HepG2 (cell line): ENCODE data around the gene CD1B. TPM values are rescaled to one million over a fixed set of nuclear protein-coding genes. Genes with fewer than 3 reads are reported as not detected.

Experiments
- ATAC-seq: fragments of 200-7000 bp; cut with Tn5 transposase; 3 replicates; pipeline ENCODE4 v1.9.1; 2020; ENCODE audit warnings: mild to moderate bottlenecking, moderate library complexity
- BruUV-seq: library from RNA; stranded (reverse); fragments of 400-500 nt; replicated peaks from 2 replicates; lab custom pipeline; 2021; lab: Mats Ljungman, UMichigan
- CTCF ChIA-PET: fragments of 300-600 bp; formaldehyde crosslinking; extraction: SDS; loops from one replicate; lab custom pipeline; 2021; ENCODE audit warnings: low total read pairs, inconsistent platforms, low intra/inter-chr PET ratio; lab: Yijun Ruan, JAX
- POLR2A ChIA-PET: fragments of 350-600 bp; sonication (Branson Sonifier 250); formaldehyde crosslinking; loops from one replicate; lab custom pipeline; 2020; ENCODE audit warnings: antibody characterized with exemption, inconsistent platforms; lab: Yijun Ruan, JAX
- DNase-seq: peaks from one replicate; pipeline ENCODE4 v3.0.0-alpha.2; 2015; ENCODE audit warnings: low spot score
- FAIRE-seq: peaks from 3 replicates; lab custom pipeline; 2011; peaks lifted over from hg19 to GRCh38; lab: Jason Lieb, UNC
- H2AFZ ChIP-seq: one replicate; pipeline ENCODE4 v1.6.1; 2011; ENCODE audit warnings: low read length, inconsistent platforms
- H3K27ac ChIP-seq: fragments of 300-600 bp; 3 replicates; pipeline ENCODE4 v1.8.0; 2011; ENCODE audit warnings: mixed run types, mild to moderate bottlenecking, mixed read lengths, low read length, inconsistent platforms; ENCODE audit not compliant: insufficient read depth; ENCODE audit errors: extremely low read length
- H3K27me3 ChIP-seq, 2 experiments: fragments of 200-600 bp in 1 of 2; 2 replicates in 1 of 2; 3 replicates in 1 of 2; pipeline versions ENCODE4 v1.6.0 to v1.8.0; 2011; ENCODE audit warnings: low read length in 2 of 2, mild to moderate bottlenecking in 2 of 2, moderate library complexity in 2 of 2, inconsistent platforms in 1 of 2; ENCODE audit not compliant: insufficient read depth in 2 of 2, control insufficient read depth in 1 of 2
- H3K36me3 ChIP-seq, 2 experiments: fragments of 200-600 bp in 1 of 2; replicated peaks in 1 of 2; 2 replicates in 1 of 2; 3 replicates in 1 of 2; pipeline versions ENCODE4 v1.5.1 to v1.8.0; 2011; ENCODE audit warnings: low read length in 2 of 2, inconsistent platforms in 1 of 2; ENCODE audit not compliant: insufficient read depth in 2 of 2, control insufficient read depth in 1 of 2
- H3K4me1 ChIP-seq: 2 replicates; pipeline ENCODE4 v1.5.1; 2012; ENCODE audit warnings: low read length, inconsistent platforms; ENCODE audit not compliant: insufficient read depth
- H3K4me2 ChIP-seq: 2 replicates; pipeline ENCODE4 v1.6.0; 2011; ENCODE audit warnings: low read depth, low read length, inconsistent platforms
- H3K4me3 ChIP-seq, 3 experiments: fragments of 200-600 bp in 1 of 3; sonication (generic), shearing (Covaris generic) in 1 of 3; replicated peaks in 1 of 3; 2 replicates each; pipeline ENCODE4 v1.5.1; 2011 to 2016; ENCODE audit warnings: low read length in 3 of 3, inconsistent platforms in 2 of 3, low read depth in 2 of 3, mild to moderate bottlenecking in 2 of 3, control low read depth in 1 of 3, mixed read lengths in 1 of 3; ENCODE audit not compliant: insufficient read depth in 1 of 3
- H3K79me2 ChIP-seq: one replicate; pipeline ENCODE4 v1.6.1; 2011; ENCODE audit warnings: low read length, inconsistent platforms; ENCODE audit not compliant: insufficient read depth
- H3K9ac ChIP-seq: 2 replicates; pipeline ENCODE4 v1.6.0; 2011; ENCODE audit warnings: mild to moderate bottlenecking, low read depth, low read length, inconsistent platforms; ENCODE audit not compliant: insufficient read depth
- H3K9me3 ChIP-seq: 2 replicates; pipeline ENCODE4 v1.5.1; 2012; ENCODE audit warnings: mild to moderate bottlenecking, low read length
- H4K20me1 ChIP-seq: 2 replicates; pipeline ENCODE4 v1.6.0; 2011; ENCODE audit warnings: inconsistent platforms, mild to moderate bottlenecking, low read length, moderate library complexity; ENCODE audit not compliant: insufficient read depth
- CEBPB ChIP-seq: IDR thresholded peaks from 2 replicates; pipeline ENCODE4 v1.6.1; 2011; ENCODE audit warnings: low read depth, low read length, improper control_type of control experiment, borderline replicate concordance
- FOXJ3 ChIP-seq: sonication (generic); formaldehyde crosslinking; IDR thresholded peaks from 2 replicates; pipeline ENCODE4 v1.4.0; 2020; ENCODE audit warnings: missing genetic modification reagents, mild to moderate bottlenecking, borderline replicate concordance
- MED8 ChIP-seq: sonication (generic); formaldehyde crosslinking; IDR thresholded peaks from 2 replicates; pipeline ENCODE4 v1.8.1; 2023; ENCODE audit warnings: mild to moderate bottlenecking, missing genetic modification reagents; ENCODE audit not compliant: insufficient replicate concordance
- MLXIP ChIP-seq: sonication (generic); formaldehyde crosslinking; IDR thresholded peaks from 2 replicates; pipeline ENCODE4 v1.9.0; 2021; ENCODE audit warnings: missing genetic modification reagents, borderline replicate concordance
- PLRG1 ChIP-seq: fragments of 450-650 bp; conservative IDR thresholded peaks from 2 replicates; pipeline ENCODE4 v1.6.1; 2016
- POLR2AphosphoS2 ChIP-seq: IDR thresholded peaks from 2 replicates; pipeline ENCODE4 v1.6.1; 2011; ENCODE audit warnings: low read depth, low read length, improper control_type of control experiment
- ZNF263 ChIP-seq: sonication (generic); formaldehyde crosslinking; IDR thresholded peaks from 2 replicates; pipeline ENCODE4 v1.4.0; 2020; ENCODE audit warnings: missing genetic modification reagents
- ZNF83 ChIP-seq: sonication (generic); formaldehyde crosslinking; IDR thresholded peaks from 2 replicates; pipeline ENCODE4 v1.4.0; 2020; ENCODE audit warnings: missing genetic modification reagents, mild to moderate bottlenecking, borderline replicate concordance
- WGBS: methylation state at CpG from one replicate; pipeline ENCODE4 v1.1.6; 2017; ENCODE audit warnings: low lambda C conversion rate; 5-methylcytosine and 5-hydroxymethylcytosine counted together
- in situ Hi-C: cut with HindIII; loops from 2 replicates; pipeline ENCODE4 v1.10.0; 2017; ENCODE audit warnings: low pct_unique_long_range_greater_than_20kb; ENCODE audit not compliant: extremely low pct_ligation_motif_present
- intact Hi-C: fragments of 100-400 bp; cut with micrococcal nuclease; formaldehyde crosslinking; loops from one replicate; pipeline ENCODE4 v1.10.0; 2022; ENCODE audit not compliant: unreplicated experiment
- polyA plus RNA-seq, 8 experiments: library from polyadenylated mRNA; depleted of rRNA in 3 of 8; stranded (reverse) in 7 of 8; unstranded in 1 of 8; fragments of >200 nt; fragmentation: Illumina TruSeq in 4 of 8; extraction: Trizol in 4 of 8; gene quantifications; 2 replicates each; pipeline versions ENCODE4 v1.2.1 to v1.2.3, GENCODE V29; 2011 to 2016; ENCODE audit warnings: low read depth in 4 of 8, missing spikeins in 1 of 8, mixed read lengths in 1 of 8; ENCODE audit not compliant: insufficient read depth in 1 of 8
- total RNA-seq, 5 experiments: library from RNA; depleted of rRNA; stranded (reverse); fragments of >200 nt; fragmentation: Illumina TruSeq; extraction: Trizol; gene quantifications; 2 replicates each; pipeline ENCODE4 v1.2.3, GENCODE V29; 2016; ENCODE audit warnings: low read depth in 1 of 5
- TF ChIP-seq, protein P1 (sequence below): sonication (generic); formaldehyde crosslinking; IDR thresholded peaks from 2 replicates; pipeline ENCODE4 v1.8.0; 2022; ENCODE audit warnings: low read depth, missing genetic modification reagents
- TF ChIP-seq, protein P2 (sequence below): sonication (generic); formaldehyde crosslinking; conservative IDR thresholded peaks from 2 replicates; pipeline ENCODE4 v1.5.0; 2020; ENCODE audit warnings: missing genetic modification reagents

The CD1B gene
- total and polyA plus RNA-seq, 2 of the 13 experiments (the other 11 are each of a cell fraction or from before 2014, with no cell fraction given), result not detected

GRCh38 chr1:158371188-158371953, 40.0 kb upstream of the CD1B start:
- POLR2A ChIA-PET, result no interaction called here
- FAIRE-seq (no peak), ATAC-seq (no peak)

More at GRCh38 chr1:158371188-158371953, 40.0 kb upstream of the CD1B start:
- H3K4me1 ChIP-seq, result no peaks in the 10 kb centered on the region
- H3K4me2 ChIP-seq, result no peak overlapping the region
- TF ChIP-seq FOXJ3 (CRISPR knock-in tag), result no peak
- no peak for TF ChIP-seq CEBPB
- TF ChIP-seq POLR2AphosphoS2, result no peak
- TF ChIP-seq, protein P1, sequence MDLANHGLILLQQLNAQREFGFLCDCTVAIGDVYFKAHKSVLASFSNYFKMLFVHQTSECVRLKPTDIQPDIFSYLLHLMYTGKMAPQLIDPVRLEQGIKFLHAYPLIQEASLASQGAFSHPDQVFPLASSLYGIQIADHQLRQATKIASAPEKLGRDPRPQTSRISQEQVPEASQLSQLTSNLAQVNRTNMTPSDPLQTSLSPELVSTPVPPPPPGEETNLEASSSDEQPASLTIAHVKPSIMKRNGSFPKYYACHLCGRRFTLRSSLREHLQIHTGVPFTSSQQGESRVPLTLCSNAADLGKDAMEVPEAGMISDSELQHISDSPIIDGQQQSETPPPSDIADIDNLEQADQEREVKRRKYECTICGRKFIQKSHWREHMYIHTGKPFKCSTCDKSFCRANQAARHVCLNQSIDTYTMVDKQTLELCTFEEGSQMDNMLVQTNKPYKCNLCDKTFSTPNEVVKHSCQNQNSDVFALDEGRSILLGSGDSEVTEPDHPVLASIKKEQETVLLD (CRISPR knock-in tag), result no peak
- TF ChIP-seq, protein P2, sequence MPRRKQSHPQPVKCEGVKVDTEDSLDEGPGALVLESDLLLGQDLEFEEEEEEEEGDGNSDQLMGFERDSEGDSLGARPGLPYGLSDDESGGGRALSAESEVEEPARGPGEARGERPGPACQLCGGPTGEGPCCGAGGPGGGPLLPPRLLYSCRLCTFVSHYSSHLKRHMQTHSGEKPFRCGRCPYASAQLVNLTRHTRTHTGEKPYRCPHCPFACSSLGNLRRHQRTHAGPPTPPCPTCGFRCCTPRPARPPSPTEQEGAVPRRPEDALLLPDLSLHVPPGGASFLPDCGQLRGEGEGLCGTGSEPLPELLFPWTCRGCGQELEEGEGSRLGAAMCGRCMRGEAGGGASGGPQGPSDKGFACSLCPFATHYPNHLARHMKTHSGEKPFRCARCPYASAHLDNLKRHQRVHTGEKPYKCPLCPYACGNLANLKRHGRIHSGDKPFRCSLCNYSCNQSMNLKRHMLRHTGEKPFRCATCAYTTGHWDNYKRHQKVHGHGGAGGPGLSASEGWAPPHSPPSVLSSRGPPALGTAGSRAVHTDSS (CRISPR knock-in tag), result no peak
- TF ChIP-seq MED8, result no peak
- TF ChIP-seq MLXIP (CRISPR knock-in tag), result no peak
- no peak for TF ChIP-seq PLRG1
- no peak for TF ChIP-seq ZNF263 (CRISPR knock-in tag)
- no peak for TF ChIP-seq ZNF83 (CRISPR knock-in tag)
- H2AFZ ChIP-seq, result no peak overlapping the region
- H4K20me1 ChIP-seq, result no peaks in the 10 kb centered on the region
- BruUV-seq, result no TSS peak
- H3K36me3 ChIP-seq, result no peaks in the 10 kb centered on the region
- H3K4me3 ChIP-seq, result no peak overlapping the region
- no peak overlapping the region for H3K27ac ChIP-seq
- intact Hi-C loops, result no loop called here
- H3K79me2 ChIP-seq, result no peaks in the 10 kb centered on the region
- 0% methylated on average over 3 of the region's 6 CpGs for WGBS
- no peak overlapping the region for H3K9ac ChIP-seq
- DNase-seq, result no peak
- H3K9me3 ChIP-seq, result peaks cover 78% of the 10 kb centered on the region
- in situ Hi-C loops, result no loop called here
- CTCF ChIA-PET, result no interaction called here
- no peaks in the 10 kb centered on the region for H3K27me3 ChIP-seq
